ENCODE results near the gene ADGRG3.

DNA sequence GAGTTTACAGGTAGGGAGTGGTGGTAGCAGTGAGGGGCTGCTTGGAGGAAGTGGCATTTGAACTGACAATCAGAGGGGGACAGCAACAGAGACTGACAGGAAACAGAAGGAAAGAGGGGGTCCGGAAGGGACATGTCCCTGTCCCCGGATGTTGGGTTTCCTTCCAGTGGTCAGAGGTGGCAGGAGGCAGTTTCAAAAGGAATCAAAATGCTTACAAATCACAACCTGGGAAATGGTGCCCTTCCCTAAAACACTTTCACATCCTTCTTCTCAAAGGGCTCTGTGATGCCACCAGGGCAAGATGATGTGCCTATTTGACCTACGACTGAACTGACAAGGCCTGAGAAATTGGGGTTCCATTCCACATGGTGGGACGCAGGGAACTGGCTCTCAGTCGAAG, 20.0 kb upstream of the ADGRG3 start:
- TF ChIP-seq, protein P1, sequence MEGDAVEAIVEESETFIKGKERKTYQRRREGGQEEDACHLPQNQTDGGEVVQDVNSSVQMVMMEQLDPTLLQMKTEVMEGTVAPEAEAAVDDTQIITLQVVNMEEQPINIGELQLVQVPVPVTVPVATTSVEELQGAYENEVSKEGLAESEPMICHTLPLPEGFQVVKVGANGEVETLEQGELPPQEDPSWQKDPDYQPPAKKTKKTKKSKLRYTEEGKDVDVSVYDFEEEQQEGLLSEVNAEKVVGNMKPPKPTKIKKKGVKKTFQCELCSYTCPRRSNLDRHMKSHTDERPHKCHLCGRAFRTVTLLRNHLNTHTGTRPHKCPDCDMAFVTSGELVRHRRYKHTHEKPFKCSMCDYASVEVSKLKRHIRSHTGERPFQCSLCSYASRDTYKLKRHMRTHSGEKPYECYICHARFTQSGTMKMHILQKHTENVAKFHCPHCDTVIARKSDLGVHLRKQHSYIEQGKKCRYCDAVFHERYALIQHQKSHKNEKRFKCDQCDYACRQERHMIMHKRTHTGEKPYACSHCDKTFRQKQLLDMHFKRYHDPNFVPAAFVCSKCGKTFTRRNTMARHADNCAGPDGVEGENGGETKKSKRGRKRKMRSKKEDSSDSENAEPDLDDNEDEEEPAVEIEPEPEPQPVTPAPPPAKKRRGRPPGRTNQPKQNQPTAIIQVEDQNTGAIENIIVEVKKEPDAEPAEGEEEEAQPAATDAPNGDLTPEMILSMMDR (IDR thresholded peaks at IDR 0.05), result no peak
- TF ChIP-seq EZH2 (IDR thresholded peaks at IDR 0.05), result no peak
- no peak for TF ChIP-seq EZH2phosphoT487 (IDR thresholded peaks at IDR 0.05)
